H9 (cell line): Measurements from ENCODE around the gene NR2F2. TPM values are rescaled to one million over a fixed set of nuclear protein-coding genes. Genes with fewer than 3 reads are reported as not detected.

ENCODE experiments used
- DNase-seq: peaks from one replicate; pipeline ENCODE4 v3.0.0-alpha.2; 2017
- H2AFZ ChIP-seq: one replicate; pipeline ENCODE4 v1.6.1; 2013; ENCODE audit warnings: mild to moderate bottlenecking, low read length, control low read depth, moderate library complexity
- H2AK5ac ChIP-seq: 2 replicates; pipeline ENCODE4 v1.6.1; 2013; ENCODE audit warnings: low read length, control low read depth, mixed read lengths; ENCODE audit not compliant: insufficient read length
- H2BK120ac ChIP-seq: one replicate; pipeline ENCODE4 v1.6.1; 2013; ENCODE audit warnings: low read depth, mild to moderate bottlenecking, low read length, control low read depth, inconsistent platforms; ENCODE audit not compliant: poor library complexity, severe bottlenecking
- H2BK12ac ChIP-seq: 2 replicates; pipeline ENCODE4 v1.6.1; 2013; ENCODE audit warnings: low read length, control low read depth, mixed read lengths, low read depth; ENCODE audit not compliant: insufficient read length
- H2BK15ac ChIP-seq: 2 replicates; pipeline ENCODE4 v1.6.1; 2013; ENCODE audit warnings: low read depth, low read length, control low read depth
- H2BK20ac ChIP-seq: one replicate; pipeline ENCODE4 v1.6.1; 2013; ENCODE audit warnings: low read depth, mild to moderate bottlenecking, low read length, control low read depth, inconsistent platforms; ENCODE audit not compliant: poor library complexity, severe bottlenecking
- H2BK5ac ChIP-seq: 2 replicates; pipeline ENCODE4 v1.6.1; 2013; ENCODE audit warnings: low read length, control low read depth, mixed read lengths; ENCODE audit not compliant: insufficient read length
- H3K14ac ChIP-seq: 2 replicates; pipeline ENCODE4 v1.6.1; 2013; ENCODE audit warnings: low read length, control low read depth; ENCODE audit not compliant: insufficient read depth
- H3K18ac ChIP-seq: 2 replicates; pipeline ENCODE4 v1.6.1; 2013; ENCODE audit warnings: low read depth, mild to moderate bottlenecking, mixed read lengths, low read length, control low read depth; ENCODE audit not compliant: insufficient read length
- H3K23ac ChIP-seq: 2 replicates; pipeline ENCODE4 v1.6.1; 2013; ENCODE audit warnings: low read length, control low read depth, mixed read lengths, low read depth; ENCODE audit not compliant: insufficient read length
- H3K23me2 ChIP-seq: 2 replicates; pipeline ENCODE4 v1.6.1; 2013; ENCODE audit warnings: low read depth, mild to moderate bottlenecking, mixed read lengths, low read length, control low read depth; ENCODE audit not compliant: insufficient read length, poor library complexity, severe bottlenecking
- H3K27ac ChIP-seq: 2 replicates; pipeline ENCODE4 v1.5.1; 2013; ENCODE audit warnings: low read length, control low read depth, mixed read lengths, low read depth; ENCODE audit not compliant: insufficient read length
- H3K27me3 ChIP-seq: 2 replicates; pipeline ENCODE4 v1.6.1; 2013; ENCODE audit warnings: low read length, control low read depth, inconsistent platforms; ENCODE audit not compliant: insufficient read depth
- H3K4ac ChIP-seq: 2 replicates; pipeline ENCODE4 v1.6.1; 2013; ENCODE audit warnings: low read depth, mild to moderate bottlenecking, control low read depth, inconsistent platforms, low read length, moderate library complexity
- H3K4me1 ChIP-seq: 2 replicates; pipeline ENCODE4 v1.6.1; 2013; ENCODE audit warnings: low read length, control low read depth, inconsistent platforms; ENCODE audit not compliant: insufficient read depth
- H3K4me2 ChIP-seq: 2 replicates; pipeline ENCODE4 v1.6.1; 2013; ENCODE audit warnings: low read length, control low read depth, mixed read lengths; ENCODE audit not compliant: insufficient read length, insufficient read depth
- H3K56ac ChIP-seq: 2 replicates; pipeline ENCODE4 v1.6.1; 2013; ENCODE audit warnings: low read depth, mild to moderate bottlenecking, mixed read lengths, low read length, control low read depth; ENCODE audit not compliant: insufficient read length
- H3K79me1 ChIP-seq: 2 replicates; pipeline ENCODE4 v1.6.1; 2013; ENCODE audit warnings: low read depth, mild to moderate bottlenecking, moderate library complexity, low read length, control low read depth, inconsistent platforms; ENCODE audit not compliant: insufficient read depth, poor library complexity, severe bottlenecking
- H3K79me2 ChIP-seq: 2 replicates; pipeline ENCODE4 v1.6.1; 2013; ENCODE audit warnings: low read length, control low read depth, inconsistent platforms; ENCODE audit not compliant: insufficient read depth
- H3K9ac ChIP-seq: 2 replicates; pipeline ENCODE4 v1.6.1; 2013; ENCODE audit warnings: low read length, control low read depth, mixed read lengths; ENCODE audit not compliant: insufficient read length; ENCODE audit errors: extremely low read depth
- H3K9me3 ChIP-seq: one replicate; pipeline ENCODE4 v1.6.1; 2013; ENCODE audit warnings: low read depth, low read length, inconsistent platforms; ENCODE audit not compliant: control insufficient read depth
- H3T11ph ChIP-seq: one replicate; pipeline ENCODE4 v1.6.1; 2013; ENCODE audit warnings: mild to moderate bottlenecking, low read length, control low read depth, inconsistent platforms
- H4K20me1 ChIP-seq: one replicate; pipeline ENCODE4 v1.6.1; 2013; ENCODE audit not compliant: control insufficient read depth, insufficient read length, insufficient read depth
- H4K5ac ChIP-seq: 2 replicates; pipeline ENCODE4 v1.6.1; 2013; ENCODE audit warnings: low read depth, mild to moderate bottlenecking, mixed read lengths, low read length, control low read depth; ENCODE audit not compliant: insufficient read length
- H4K8ac ChIP-seq: replicated peaks from 2 replicates; pipeline ENCODE4 v1.6.1; 2013; ENCODE audit warnings: low read length, control low read depth, mixed read lengths, low read depth; ENCODE audit not compliant: insufficient read length
- H4K91ac ChIP-seq: 2 replicates; pipeline ENCODE4 v1.6.1; 2013; ENCODE audit warnings: low read depth, mild to moderate bottlenecking, moderate library complexity, mixed read lengths, low read length, control low read depth; ENCODE audit not compliant: insufficient read length
- H3K27ac Mint-ChIP-seq, 3 experiments: 2 replicates in 2 of 3; 3 replicates in 1 of 3; pipeline ENCODE4 v1.8.0; 2020 to 2021; ENCODE audit warnings: mixed read lengths in 3 of 3, mild to moderate bottlenecking in 1 of 3, moderate library complexity in 1 of 3
- H3K27me3 Mint-ChIP-seq: 2 replicates; pipeline ENCODE4 v1.8.0; 2021; ENCODE audit warnings: low read depth, mild to moderate bottlenecking, moderate library complexity, mixed read lengths
- H3K36me3 Mint-ChIP-seq, 3 experiments: 2 replicates in 2 of 3; 3 replicates in 1 of 3; pipeline ENCODE4 v1.8.0; 2020 to 2021; ENCODE audit warnings: low read depth in 3 of 3, mixed read lengths in 3 of 3; ENCODE audit not compliant: insufficient read depth in 1 of 3
- H3K4me1 Mint-ChIP-seq, 2 experiments: 2 replicates each; pipeline ENCODE4 v1.8.0; 2020; ENCODE audit warnings: mixed read lengths in 2 of 2
- H3K4me3 Mint-ChIP-seq, 2 experiments: 2 replicates in 1 of 2; 3 replicates in 1 of 2; pipeline ENCODE4 v1.8.0; 2020 to 2021; ENCODE audit warnings: mild to moderate bottlenecking in 2 of 2, mixed read lengths in 2 of 2, moderate library complexity in 1 of 2
- H3K9me3 Mint-ChIP-seq, 2 experiments: 2 replicates in 1 of 2; 3 replicates in 1 of 2; pipeline ENCODE4 v1.8.0; 2020; ENCODE audit warnings: mild to moderate bottlenecking in 2 of 2, mixed read lengths in 2 of 2, moderate library complexity in 1 of 2
- WGBS: extraction: QIAGEN DNeasy Blood & Tissue Kit; methylation state at CpG from one replicate; pipeline ENCODE4 v1.1.7; 2013; ENCODE audit warnings: missing lambda C conversion rate, low lambda C conversion rate, mixed read lengths; ENCODE audit not compliant: insufficient read length; ENCODE audit errors: extremely low coverage; 5-methylcytosine and 5-hydroxymethylcytosine counted together
- total RNA-seq: library from RNA; stranded (reverse); gene quantifications from 2 replicates; pipeline ENCODE4 v1.2.1, GENCODE V29; 2021
- TF ChIP-seq, protein P1 (sequence below): fragments of 200-600 bp; sonication (generic); conservative IDR thresholded peaks from 3 replicates; pipeline ENCODE4 v1.8.0; 2021; ENCODE audit warnings: antibody characterized with exemption, mild to moderate bottlenecking

The NR2F2 gene
- total RNA-seq, 1 experiment from 2014 or later = 0.24 TPM

DNA sequence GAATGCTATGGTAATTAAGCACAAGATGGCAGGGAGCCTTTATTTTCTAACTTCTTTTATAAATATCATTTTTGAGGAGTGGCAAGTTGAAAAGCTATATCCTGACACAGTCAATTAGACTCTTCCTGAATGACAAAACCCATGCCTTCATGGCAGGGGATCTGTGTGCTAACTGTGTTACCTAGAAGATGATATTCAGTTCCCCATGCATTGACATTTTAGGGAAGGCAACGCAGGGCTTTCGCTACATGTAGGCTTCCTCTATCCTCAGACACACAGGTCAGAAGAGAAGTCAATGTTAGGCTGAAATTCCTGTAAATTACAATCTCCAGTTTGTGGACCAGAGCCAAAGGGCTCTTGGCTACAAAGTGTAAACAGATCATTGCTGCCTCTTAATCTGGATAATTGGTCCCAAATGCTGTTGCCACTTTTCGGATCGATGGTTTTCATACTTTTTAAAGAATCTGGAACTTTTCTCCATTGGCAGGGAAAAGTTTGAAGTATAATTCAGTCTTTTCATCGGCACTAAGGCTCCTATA, 22.6 kb upstream of the NR2F2 start:
- Mint-ChIP-seq H3K4me3 (no peak overlapping the region), H3K36me3 (no peaks in the 10 kb centered on the region), H3K27ac (no peak overlapping the region), H3K27me3 (peaks cover 37% of the 10 kb centered on the region), H3K4me1 (peaks cover 9 to 15% of the 10 kb centered on the region in 2 experiments), H3K9me3 (no peaks in the 10 kb centered on the region)
- Histone ChIP-seq H3T11ph (no peak overlapping the region), H2BK15ac (no peak overlapping the region), H4K5ac (no peak overlapping the region), H3K4me2 (no peak overlapping the region), H2AFZ (no peak overlapping the region), H3K27me3 (no peaks in the 10 kb centered on the region), H3K4ac (no peak overlapping the region), H3K23me2 (no peaks in the 10 kb centered on the region), H2BK5ac (no peak overlapping the region), H3K14ac (no peak overlapping the region), H3K18ac (no peak overlapping the region), H3K9me3 (no peaks in the 10 kb centered on the region), H2BK120ac (no peak overlapping the region), H2BK20ac (no peak overlapping the region), H2AK5ac (no peak overlapping the region), H3K4me1 (no peaks in the 10 kb centered on the region), H2BK12ac (no peak overlapping the region), H4K91ac (no peak overlapping the region), H4K8ac (no peak overlapping the region), H3K56ac (no peak overlapping the region), H3K79me2 (no peaks in the 10 kb centered on the region), H3K27ac (no peak overlapping the region), H3K9ac (no peak overlapping the region), H3K23ac (no peak overlapping the region), H3K79me1 (no peaks in the 10 kb centered on the region), H4K20me1 (no peaks in the 10 kb centered on the region)
- no CpG with 5 or more reads among the region's 5 CpGs for WGBS
- no peak for DNase-seq
- TF ChIP-seq, protein P1, sequence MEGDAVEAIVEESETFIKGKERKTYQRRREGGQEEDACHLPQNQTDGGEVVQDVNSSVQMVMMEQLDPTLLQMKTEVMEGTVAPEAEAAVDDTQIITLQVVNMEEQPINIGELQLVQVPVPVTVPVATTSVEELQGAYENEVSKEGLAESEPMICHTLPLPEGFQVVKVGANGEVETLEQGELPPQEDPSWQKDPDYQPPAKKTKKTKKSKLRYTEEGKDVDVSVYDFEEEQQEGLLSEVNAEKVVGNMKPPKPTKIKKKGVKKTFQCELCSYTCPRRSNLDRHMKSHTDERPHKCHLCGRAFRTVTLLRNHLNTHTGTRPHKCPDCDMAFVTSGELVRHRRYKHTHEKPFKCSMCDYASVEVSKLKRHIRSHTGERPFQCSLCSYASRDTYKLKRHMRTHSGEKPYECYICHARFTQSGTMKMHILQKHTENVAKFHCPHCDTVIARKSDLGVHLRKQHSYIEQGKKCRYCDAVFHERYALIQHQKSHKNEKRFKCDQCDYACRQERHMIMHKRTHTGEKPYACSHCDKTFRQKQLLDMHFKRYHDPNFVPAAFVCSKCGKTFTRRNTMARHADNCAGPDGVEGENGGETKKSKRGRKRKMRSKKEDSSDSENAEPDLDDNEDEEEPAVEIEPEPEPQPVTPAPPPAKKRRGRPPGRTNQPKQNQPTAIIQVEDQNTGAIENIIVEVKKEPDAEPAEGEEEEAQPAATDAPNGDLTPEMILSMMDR = no peak
